ENCODE data around the gene CDKN2B-AS1.

The CDKN2B-AS1 gene

GRCh38 chr9:22129133-22129532 lies 134.5 kb downstream of the CDKN2B-AS1 start:
- DNase-seq, result no peak

- no peak for DNase-seq
These were observed 135.0 kb downstream of the CDKN2B-AS1 start for GRCh38 chr9:22129633-22130032.

GRCh38 chr9:22131817-22132216 lies 137.2 kb downstream of the CDKN2B-AS1 start:
- no peak for DNase-seq

DNA sequence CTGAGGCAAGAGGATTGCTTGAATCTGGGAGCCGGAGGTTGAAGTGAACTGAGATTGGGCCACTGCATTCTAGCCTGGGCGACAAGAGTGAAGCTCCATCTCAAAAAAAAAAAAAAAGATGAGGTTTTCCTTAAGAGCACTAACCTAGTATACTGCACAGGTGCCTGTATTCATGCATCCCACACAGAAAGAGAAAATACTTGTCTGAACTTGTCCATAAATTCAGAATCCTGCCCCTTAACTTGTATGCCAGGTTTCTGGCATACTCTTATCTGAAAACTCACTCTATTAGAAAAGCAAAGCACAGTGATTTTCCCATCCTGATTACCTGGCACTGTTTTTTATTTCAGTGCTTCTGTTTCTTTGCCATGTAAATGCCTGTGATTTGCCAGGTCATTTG lies 139.8 kb downstream of the CDKN2B-AS1 start:
- no peak for DNase-seq

GRCh38 chr9:22136461-22137096 lies 142.0 kb downstream of the CDKN2B-AS1 start:
- no peak for DNase-seq

DNA sequence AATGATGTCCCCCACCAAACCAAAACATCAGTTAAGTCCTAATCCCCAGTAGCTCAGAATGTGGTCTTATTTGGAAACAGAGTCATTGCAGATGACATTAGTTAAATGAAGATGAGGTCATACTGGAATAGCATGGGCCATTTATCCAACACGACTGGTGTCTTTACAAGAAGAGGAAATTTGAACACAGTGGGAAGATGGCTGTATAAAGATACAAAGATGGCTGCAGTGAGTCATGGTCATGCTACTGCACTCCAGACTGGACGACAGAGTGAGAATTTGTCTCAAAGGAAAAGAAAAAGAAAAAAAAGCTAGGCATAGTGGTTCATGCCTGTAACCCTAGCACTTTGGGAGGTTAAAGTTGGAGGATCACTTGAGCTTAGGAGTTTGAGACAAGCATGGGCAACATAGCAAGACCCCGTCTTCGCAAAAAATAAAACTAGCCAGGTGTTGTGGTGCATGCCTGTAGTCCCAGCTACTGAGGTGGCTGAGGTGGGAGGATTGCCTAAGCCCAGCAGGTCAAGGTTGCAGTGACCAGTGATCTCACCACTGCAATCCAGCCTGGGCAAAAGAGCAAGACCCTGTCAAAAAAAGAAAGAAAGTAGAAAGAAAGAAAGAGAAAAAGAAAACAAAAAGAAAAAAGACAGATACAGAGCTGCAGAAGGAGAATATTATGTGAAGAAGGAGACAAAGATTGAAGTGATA lies 144.5 kb downstream of the CDKN2B-AS1 start:
- no peak for DNase-seq

DNA sequence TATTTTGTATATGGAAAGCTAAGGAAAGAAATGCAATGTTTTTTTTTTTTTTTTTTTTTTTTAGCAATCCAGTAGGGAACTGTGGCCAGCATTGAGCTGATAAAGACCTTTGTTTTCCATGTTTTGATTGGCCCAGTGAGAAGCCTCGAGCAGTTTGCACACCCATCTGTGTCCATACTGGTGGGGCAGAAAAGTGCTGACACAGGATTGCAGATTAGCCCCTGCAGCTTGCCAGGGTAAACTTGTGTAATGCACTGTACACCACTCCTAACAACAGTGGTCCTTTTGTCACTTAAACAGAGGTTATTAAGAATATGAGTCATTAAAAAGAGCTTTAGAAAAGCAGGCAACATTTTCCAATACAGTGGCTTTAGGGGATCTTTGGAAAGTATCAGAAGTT lies 147.3 kb downstream of the CDKN2B-AS1 start:
- no peak for DNase-seq

GRCh38 chr9:22142671-22143070 lies 148.1 kb downstream of the CDKN2B-AS1 start:
- no peak for DNase-seq

- DNase-seq, result no peak
These were observed 149.4 kb downstream of the CDKN2B-AS1 start for GRCh38 chr9:22143799-22144625.

GRCh38 chr9:22146604-22147003 lies 152.0 kb downstream of the CDKN2B-AS1 start:
- no peak for DNase-seq

- no peak for DNase-seq
These were observed 153.4 kb downstream of the CDKN2B-AS1 start for GRCh38 chr9:22147813-22148527.

DNA sequence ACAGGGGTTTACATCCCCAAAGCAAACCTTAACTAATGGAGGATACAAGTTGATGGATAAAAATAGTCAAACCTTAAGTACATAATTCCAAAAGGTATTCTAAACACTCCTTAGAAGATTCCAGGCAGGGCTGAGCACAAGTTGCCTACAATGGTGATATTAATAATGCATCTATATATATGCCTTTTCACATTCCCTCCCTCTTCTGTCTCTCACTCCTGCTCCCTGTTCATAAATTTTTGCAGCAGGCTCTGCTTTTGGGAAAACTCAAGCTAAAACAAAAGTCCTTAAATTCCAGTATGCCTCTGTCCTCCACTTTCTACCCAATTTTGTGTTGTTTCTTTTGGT lies 153.9 kb downstream of the CDKN2B-AS1 start:
- no peak for DNase-seq

GRCh38 chr9:22148876-22149637 lies 154.5 kb downstream of the CDKN2B-AS1 start:
- DNase-seq, result no peak

DNA sequence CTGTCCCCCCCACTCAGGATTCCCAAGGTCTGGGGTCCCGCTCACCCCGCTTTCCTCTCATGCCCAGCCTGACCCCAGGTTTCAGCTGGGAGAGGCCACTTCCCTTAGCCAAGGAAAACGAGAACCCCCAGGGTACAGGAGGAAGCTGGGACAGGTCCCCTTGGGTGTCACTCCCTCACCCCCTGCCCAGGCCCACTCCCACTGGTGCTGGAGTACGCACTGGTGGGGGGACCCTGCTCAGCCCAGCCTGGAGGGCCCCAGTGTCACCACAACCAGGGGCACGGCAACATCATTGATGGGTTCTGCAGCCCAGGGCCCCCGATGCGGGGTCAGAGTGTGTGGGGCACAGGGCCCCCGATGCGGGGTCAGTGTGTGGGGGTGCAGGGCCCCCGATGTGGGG lies 159.5 kb downstream of the CDKN2B-AS1 start:
- no peak for DNase-seq

- DNase-seq, result no peak
These were observed 162.0 kb downstream of the CDKN2B-AS1 start for GRCh38 chr9:22156586-22156985.

- no peak for DNase-seq
These were observed 162.7 kb downstream of the CDKN2B-AS1 start for GRCh38 chr9:22157276-22157675.

- DNase-seq, result no peak
These were observed 163.2 kb downstream of the CDKN2B-AS1 start for GRCh38 chr9:22157828-22158227.

GRCh38 chr9:22158271-22158670 lies 163.7 kb downstream of the CDKN2B-AS1 start:
- no peak for DNase-seq

- no peak for DNase-seq
These were observed 164.3 kb downstream of the CDKN2B-AS1 start for GRCh38 chr9:22158927-22159346.

- DNase-seq, result no peak
These were observed 165.0 kb downstream of the CDKN2B-AS1 start for GRCh38 chr9:22159586-22159985.

DNA sequence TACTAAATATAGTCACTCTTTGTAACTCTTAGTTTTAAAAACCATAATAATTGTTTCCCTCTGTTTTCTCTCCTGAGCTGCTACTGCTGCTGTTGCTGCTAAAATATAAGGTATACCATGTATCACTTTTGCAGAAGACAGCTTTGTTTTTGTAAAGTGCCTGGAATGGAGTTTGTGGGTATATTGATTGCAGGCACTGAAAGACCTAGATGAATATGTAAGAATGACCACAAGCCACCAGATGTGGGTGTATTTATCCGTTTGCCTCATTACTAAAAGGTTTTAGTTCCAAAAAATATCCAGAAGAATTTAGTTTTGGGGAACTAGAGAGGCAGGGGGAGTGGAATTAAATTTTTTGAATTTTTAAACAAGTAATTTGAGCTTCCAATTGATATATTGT lies 165.6 kb downstream of the CDKN2B-AS1 start:
- no peak for DNase-seq

GRCh38 chr9:22165144-22165543 lies 170.6 kb downstream of the CDKN2B-AS1 start:
- DNase-seq, result peak; percentile 9

Data from DMS153 (cell line).